Measurements from ENCODE around the gene BIRC3. TPM values are rescaled to one million over a fixed set of nuclear protein-coding genes. Genes with fewer than 3 reads are reported as not detected.

Gene BIRC3
- total and polyA plus RNA-seq, 8 donors: 4.8 to 47.3 (median 8.2) TPM

GRCh38 chr11:102341844-102342318 lies 24.6 kb downstream of the BIRC3 start:
- H3K36me3 ChIP-seq: no peaks in the 10 kb centered on the region
- FAIRE-seq: peak; percentile 9
- 2 to 7% methylated on average over 1 of the region's 1 CpG for WGBS, 2 donors
- intact Hi-C loops (cut with DNase I): loop anchor here in 1 of 3 donors (5.0 kb wide), 1 partner anchor 155 kb away; no protein-coding TSS in a partner anchor
- H3K27me3 ChIP-seq: no peaks in the 10 kb centered on the region
- H3K4me3 ChIP-seq: no peak overlapping the region
- peak; percentile 58 to 80 (median 77) for ATAC-seq
- peaks cover 0 to 8% (median 0%) of the 10 kb centered on the region in 3 donors for H3K4me1 ChIP-seq
- DNase-seq: peak in 4 of 6 donors; percentile 59 to 79 (median 70)
- H3K27ac ChIP-seq: no peak overlapping the region
- TF ChIP-seq CTCF (IDR thresholded peaks at IDR 0.05): peak; percentile 54 to 67 (median 66)
- no peaks in the 10 kb centered on the region for H3K9me3 ChIP-seq

GRCh38 chr11:102343809-102344208 lies 26.5 kb downstream of the BIRC3 start:
- DNase-seq: no peak
- no peak overlapping the region for H3K27ac ChIP-seq
- intact Hi-C loops (cut with DNase I): loop anchor here in 1 of 3 donors (5.0 kb wide), 1 partner anchor 153 kb away; no protein-coding TSS in a partner anchor
- no peaks in the 10 kb centered on the region for H3K9me3 ChIP-seq
- no peak for FAIRE-seq
- no peak for TF ChIP-seq CTCF (IDR thresholded peaks at IDR 0.05)
- no peaks in the 10 kb centered on the region for H3K36me3 ChIP-seq
- H3K27me3 ChIP-seq: no peaks in the 10 kb centered on the region
- H3K4me1 ChIP-seq: peaks cover 4 to 11% (median 5%) of the 10 kb centered on the region in 3 donors
- no peak for ATAC-seq
- WGBS, 2 donors: 4 to 7% methylated on average over 1 of the region's 1 CpG
- no peak overlapping the region for H3K4me3 ChIP-seq

- Histone ChIP-seq H3K9me3 (no peaks in the 10 kb centered on the region), H3K4me3 (peak overlapping the region in 3 of 4 donors; percentile 64 to 80 (median 77)), H3K4me1 (peaks cover 15 to 32% (median 21%) of the 10 kb centered on the region in 3 donors), H3K27me3 (no peaks in the 10 kb centered on the region), H3K27ac (peak overlapping the region; percentile 94 to 99 (median 96)), H3K36me3 (peaks cover 0 to 2% (median 0%) of the 10 kb centered on the region in 3 donors)
- FAIRE-seq (no peak), DNase-seq (no peak), ATAC-seq (no peak)
- intact Hi-C loops (cut with DNase I): no loop called here
- WGBS, 2 donors: 7 to 13% methylated on average over 8 of the region's 8 CpGs
- TF ChIP-seq CTCF (IDR thresholded peaks at IDR 0.05): no peak
Observed at GRCh38 chr11:102345904-102346303, 28.6 kb downstream of the BIRC3 start.

GRCh38 chr11:102346456-102346747 lies 29.1 kb downstream of the BIRC3 start:
- Histone ChIP-seq H3K9me3 (no peaks in the 10 kb centered on the region), H3K27ac (peak overlapping the region; percentile 94 to 99 (median 96)), H3K36me3 (peaks cover 0 to 3% (median 0%) of the 10 kb centered on the region in 3 donors), H3K27me3 (no peaks in the 10 kb centered on the region), H3K4me3 (peak overlapping the region; percentile 45 to 80 (median 70)), H3K4me1 (peaks cover 15 to 32% (median 21%) of the 10 kb centered on the region in 3 donors)
- no peak for FAIRE-seq
- 0 to 1% methylated on average over 5 of the region's 5 CpGs for WGBS, 2 donors
- ATAC-seq: no peak
- no peak for TF ChIP-seq CTCF (IDR thresholded peaks at IDR 0.05)
- DNase-seq: no peak
- intact Hi-C loops (cut with DNase I): no loop called here

- DNase-seq (peak; percentile 91 to 99 (median 96)), ATAC-seq (peak; percentile 94 to 98 (median 94)), FAIRE-seq (no peak)
- WGBS, 2 donors: 0 to 1% methylated on average over 67 to 77 of the region's 77 CpGs
- Histone ChIP-seq H3K4me3 (peak within 1 kb of the TSS; percentile 45 to 80 (median 70)), H3K27ac (peak within 1 kb of the TSS; percentile 94 to 99 (median 96)), H3K9me3 (no peaks in the 10 kb centered on the region), H3K36me3 (peaks cover 0 to 3% (median 0%) of the 10 kb centered on the region in 3 donors), H3K27me3 (no peaks in the 10 kb centered on the region), H3K4me1 (peaks cover 15 to 32% (median 21%) of the 10 kb centered on the region in 3 donors)
- intact Hi-C loops (cut with DNase I): no loop called here
- TF ChIP-seq CTCF (IDR thresholded peaks at IDR 0.05): peak; percentile 35 to 70 (median 57)
Observed at GRCh38 chr11:102346748-102347461, 29.6 kb downstream of the BIRC3 start, which contains the start of gene BIRC2. TSS of gene BIRC2 (plus strand) at chr11:102347214. CDS start at chr11:102349855, 2,641 bp downstream.
